AG08396 (cell line): ENCODE results near the gene PCDHA6.
"Not testable (repeated sequence)": the region's sequence is repeated elsewhere in the genome, so short reads cannot be mapped to it uniquely, and the experiment has no call there.

Source experiments
- DNase-seq: peaks from one replicate; pipeline ENCODE4 v3.0.0; 2012; ENCODE audit warnings: low spot score, mixed read lengths

Gene PCDHA6

GRCh38 chr5:140822281-140822629 lies 5.5 kb upstream of the PCDHA6 start:
- no peak for DNase-seq

GRCh38 chr5:140822969-140823368 lies 4.8 kb upstream of the PCDHA6 start:
- not testable (repeated sequence) for DNase-seq

GRCh38 chr5:140823475-140823874 lies 4.3 kb upstream of the PCDHA6 start:
- DNase-seq: no peak

GRCh38 chr5:140828362-140828737 lies 590 bp downstream of the PCDHA6 start:
- DNase-seq: no peak

- DNase-seq: not testable (repeated sequence)
Measured at GRCh38 chr5:140829511-140830501, 2.0 kb downstream of the PCDHA6 start.

GRCh38 chr5:140833993-140834392 lies 6.2 kb downstream of the PCDHA6 start, which contains the start of gene PCDHA7:
Gene PCDHA7 (plus strand): TSS chr5:140834269. CDS start chr5:140834384, 115 bp downstream.
- peak; percentile 26 for DNase-seq

- not testable (repeated sequence) for DNase-seq
Measured at GRCh38 chr5:140834439-140835008, 6.8 kb downstream of the PCDHA6 start.

GRCh38 chr5:140835622-140836510 lies 8.1 kb downstream of the PCDHA6 start:
- DNase-seq: no peak

- DNase-seq: no peak
Measured at GRCh38 chr5:140840978-140841962, 13.5 kb downstream of the PCDHA6 start, which contains the start of gene PCDHA8. Gene PCDHA8 (plus strand): TSS chr5:140841187. CDS start chr5:140841322, 135 bp downstream.

GRCh38 chr5:140842798-140843733 lies 15.3 kb downstream of the PCDHA6 start:
- no peak for DNase-seq

- DNase-seq: not testable (repeated sequence)
Measured at GRCh38 chr5:140848139-140849102, 20.7 kb downstream of the PCDHA6 start, which contains the start of gene PCDHA9. Gene PCDHA9 (plus strand): TSS chr5:140848382. CDS start chr5:140848496, 114 bp downstream.

- not testable (repeated sequence) for DNase-seq
Measured at GRCh38 chr5:140849831-140850634, 22.3 kb downstream of the PCDHA6 start.

- DNase-seq: no peak
Measured at GRCh38 chr5:140855772-140856674, 28.3 kb downstream of the PCDHA6 start, which contains the start of gene PCDHA10. Gene PCDHA10 (plus strand): TSS chr5:140855897. CDS start chr5:140856049, 152 bp downstream.

GRCh38 chr5:140857177-140857986 lies 29.6 kb downstream of the PCDHA6 start:
- no peak for DNase-seq

- DNase-seq: no peak
Measured at GRCh38 chr5:140857987-140858240, 30.2 kb downstream of the PCDHA6 start.
